Cerebellar nuclear complex (tissue), 1 donor: ENCODE measurements around the gene GMPR2.

ENCODE experiments used
- DNase-seq, 2 experiments: peaks; one replicate each; lab custom pipeline; 2025; lab: John Stamatoyannopoulos, UW

The GMPR2 gene

GRCh38 chr14:24252289-24253124, 19.8 kb downstream of the GMPR2 start:
- no peak for DNase-seq

- no peak for DNase-seq
These were observed 21.2 kb downstream of the GMPR2 start for GRCh38 chr14:24253936-24254335.

- no peak for DNase-seq
These were observed 22.1 kb downstream of the GMPR2 start for GRCh38 chr14:24254630-24255392.

GRCh38 chr14:24255438-24255837, 22.7 kb downstream of the GMPR2 start:
- DNase-seq: no peak

GRCh38 chr14:24255931-24256711, 23.4 kb downstream of the GMPR2 start:
- DNase-seq: no peak

- DNase-seq: no peak
These were observed 24.2 kb downstream of the GMPR2 start for GRCh38 chr14:24256960-24257359.

GRCh38 chr14:24258119-24258518, 25.4 kb downstream of the GMPR2 start:
- DNase-seq: no peak

GRCh38 chr14:24258548-24259265, 26.0 kb downstream of the GMPR2 start:
- DNase-seq: no peak

- DNase-seq: no peak
These were observed 26.7 kb downstream of the GMPR2 start for GRCh38 chr14:24259282-24260025.

- no peak for DNase-seq
These were observed 27.5 kb downstream of the GMPR2 start for GRCh38 chr14:24260026-24260779.

GRCh38 chr14:24260780-24261157, 28.0 kb downstream of the GMPR2 start:
- no peak for DNase-seq

GRCh38 chr14:24261256-24261968, 28.7 kb downstream of the GMPR2 start:
- no peak for DNase-seq

GRCh38 chr14:24261969-24262327, 29.2 kb downstream of the GMPR2 start:
- no peak for DNase-seq

- DNase-seq: no peak
These were observed 30.3 kb downstream of the GMPR2 start, which contains the start of gene TGM1 for GRCh38 chr14:24262821-24263733. Gene TGM1 (minus strand): TSS chr14:24263177. CDS start chr14:24262352, 825 bp downstream.

GRCh38 chr14:24263848-24264247, 31.1 kb downstream of the GMPR2 start:
- DNase-seq: no peak

- no peak for DNase-seq
These were observed 31.6 kb downstream of the GMPR2 start for GRCh38 chr14:24264298-24264697.

GRCh38 chr14:24266344-24267244, 33.9 kb downstream of the GMPR2 start:
- DNase-seq: no peak
